K562 (cell line): Measurements from ENCODE around the gene BMAL1. TPM values are rescaled to one million over a fixed set of nuclear protein-coding genes. Genes with fewer than 3 reads are reported as not detected.

Experiments used
- BACH1 ChIP-seq: fragments of 200-800 bp; sonication (Bioruptor generic); IDR thresholded peaks from 2 replicates; pipeline ENCODE4 v1.6.1; 2016; ENCODE audit warnings: missing genetic modification characterization, missing compliant biosample characterization
- HMG20A ChIP-seq: fragments of 450-650 bp; formaldehyde crosslinking; conservative IDR thresholded peaks from 2 replicates; pipeline ENCODE4 v1.4.0; 2020; ENCODE audit warnings: mild to moderate bottlenecking, mixed read lengths
- L3MBTL2 ChIP-seq: fragments of 450-650 bp; IDR thresholded peaks from 2 replicates; pipeline ENCODE4 v1.6.1; 2016; ENCODE audit warnings: mild to moderate bottlenecking, moderate library complexity
- RFX5 ChIP-seq: IDR thresholded peaks from 2 replicates; pipeline ENCODE4 v1.6.1; 2011; ENCODE audit warnings: low read depth, mild to moderate bottlenecking, improper control_type of control experiment, low read length
- polyA plus RNA-seq, 8 experiments: library from polyadenylated mRNA; depleted of rRNA in 4 of 8; stranded (reverse) in 5 of 8; unstranded in 3 of 8; fragments of >200 nt; fragmentation: Nextera tagmentation in 2 of 8; fragmentation: Illumina TruSeq in 1 of 8; extraction: Ambion mirVana in 2 of 8; extraction: Trizol in 1 of 8; gene quantifications; 2 replicates each; pipeline versions ENCODE4 v1.2.1 to v1.2.3, GENCODE V29; 2011 to 2014; ENCODE audit warnings: inconsistent platforms in 1 of 8, missing spikeins in 1 of 8
- total RNA-seq, 7 experiments: library from RNA; depleted of rRNA in 6 of 7; stranded (reverse); fragments of >200 nt in 6 of 7; fragmentation: Illumina TruSeq in 2 of 7; extraction: Trizol in 2 of 7; gene quantifications; 2 replicates each; pipeline versions ENCODE4 v1.2.1 to v1.2.3, GENCODE V29; 2011 to 2021; ENCODE audit warnings: low replicate concordance in 1 of 7
- TF ChIP-seq, protein P1 (sequence below), 3 experiments: fragments of 200-800 bp in 1 of 3; fragments of 250-450 bp in 1 of 3; fragments of 450-650 bp in 1 of 3; sonication (Bioruptor Pico) in 1 of 3; sonication (Bioruptor generic) in 1 of 3; formaldehyde crosslinking in 1 of 3; IDR thresholded peaks; 2 replicates each; pipeline versions ENCODE4 v1.6.1 to v1.8.0; 2016 to 2022; ENCODE audit warnings: mild to moderate bottlenecking in 2 of 3, missing genetic modification characterization in 2 of 3, missing compliant biosample characterization in 1 of 3, moderate library complexity in 1 of 3
- TF ChIP-seq, protein P2 (sequence below): sonication (generic); formaldehyde crosslinking; IDR thresholded peaks from 2 replicates; pipeline ENCODE4 v1.9.0; 2022; ENCODE audit warnings: mild to moderate bottlenecking, missing genetic modification reagents
- TF ChIP-seq, protein P3 (sequence below): fragments of 450-650 bp; IDR thresholded peaks from 2 replicates; pipeline ENCODE4 v1.6.1; 2016; ENCODE audit warnings: mild to moderate bottlenecking, moderate library complexity
- TF ChIP-seq, protein P4 (sequence below): fragments of 450-650 bp; formaldehyde crosslinking; IDR thresholded peaks from 2 replicates; pipeline ENCODE4 v1.4.0; 2022; ENCODE audit warnings: mild to moderate bottlenecking, moderate library complexity

The BMAL1 gene
- total and polyA plus RNA-seq, 9 of the 15 experiments (the other 6 are each of a cell fraction or from before 2014, with no cell fraction given): 0.14 to 2.4 (median 0.64) TPM

DNA sequence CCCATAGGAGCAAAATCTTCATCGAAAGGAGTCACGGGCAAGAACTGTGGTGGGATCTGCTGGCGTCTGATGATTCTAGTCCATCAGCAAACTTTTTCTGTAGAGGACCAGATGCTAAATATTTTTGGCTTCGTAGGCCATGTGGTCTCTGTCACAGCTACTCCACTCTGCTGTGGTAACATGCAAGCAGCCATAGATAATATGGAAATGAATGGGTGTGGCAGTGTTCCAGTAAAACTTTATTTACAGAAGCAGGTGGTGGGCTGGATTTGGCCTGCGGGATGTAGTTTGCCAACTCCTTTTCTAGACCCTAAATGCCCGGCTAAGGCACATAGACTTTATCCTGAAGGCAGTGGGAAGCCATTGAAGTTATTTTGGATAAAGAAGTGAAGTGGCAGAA, 32.9 kb downstream of the BMAL1 start (continued):
- TF ChIP-seq, protein P1, sequence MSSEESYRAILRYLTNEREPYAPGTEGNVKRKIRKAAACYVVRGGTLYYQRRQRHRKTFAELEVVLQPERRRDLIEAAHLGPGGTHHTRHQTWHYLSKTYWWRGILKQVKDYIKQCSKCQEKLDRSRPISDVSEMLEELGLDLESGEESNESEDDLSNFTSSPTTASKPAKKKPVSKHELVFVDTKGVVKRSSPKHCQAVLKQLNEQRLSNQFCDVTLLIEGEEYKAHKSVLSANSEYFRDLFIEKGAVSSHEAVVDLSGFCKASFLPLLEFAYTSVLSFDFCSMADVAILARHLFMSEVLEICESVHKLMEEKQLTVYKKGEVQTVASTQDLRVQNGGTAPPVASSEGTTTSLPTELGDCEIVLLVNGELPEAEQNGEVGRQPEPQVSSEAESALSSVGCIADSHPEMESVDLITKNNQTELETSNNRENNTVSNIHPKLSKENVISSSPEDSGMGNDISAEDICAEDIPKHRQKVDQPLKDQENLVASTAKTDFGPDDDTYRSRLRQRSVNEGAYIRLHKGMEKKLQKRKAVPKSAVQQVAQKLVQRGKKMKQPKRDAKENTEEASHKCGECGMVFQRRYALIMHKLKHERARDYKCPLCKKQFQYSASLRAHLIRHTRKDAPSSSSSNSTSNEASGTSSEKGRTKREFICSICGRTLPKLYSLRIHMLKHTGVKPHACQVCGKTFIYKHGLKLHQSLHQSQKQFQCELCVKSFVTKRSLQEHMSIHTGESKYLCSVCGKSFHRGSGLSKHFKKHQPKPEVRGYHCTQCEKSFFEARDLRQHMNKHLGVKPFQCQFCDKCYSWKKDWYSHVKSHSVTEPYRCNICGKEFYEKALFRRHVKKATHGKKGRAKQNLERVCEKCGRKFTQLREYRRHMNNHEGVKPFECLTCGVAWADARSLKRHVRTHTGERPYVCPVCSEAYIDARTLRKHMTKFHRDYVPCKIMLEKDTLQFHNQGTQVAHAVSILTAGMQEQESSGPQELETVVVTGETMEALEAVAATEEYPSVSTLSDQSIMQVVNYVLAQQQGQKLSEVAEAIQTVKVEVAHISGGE (CRISPR knock-in tag; IDR thresholded peaks at IDR 0.05): 0 out of 6 replicates have a peak, but pooled peaks of 1 of the 3 experiments have one; percentile 18
- TF ChIP-seq, protein P2, sequence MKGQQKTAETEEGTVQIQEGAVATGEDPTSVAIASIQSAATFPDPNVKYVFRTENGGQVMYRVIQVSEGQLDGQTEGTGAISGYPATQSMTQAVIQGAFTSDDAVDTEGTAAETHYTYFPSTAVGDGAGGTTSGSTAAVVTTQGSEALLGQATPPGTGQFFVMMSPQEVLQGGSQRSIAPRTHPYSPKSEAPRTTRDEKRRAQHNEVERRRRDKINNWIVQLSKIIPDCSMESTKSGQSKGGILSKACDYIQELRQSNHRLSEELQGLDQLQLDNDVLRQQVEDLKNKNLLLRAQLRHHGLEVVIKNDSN (CRISPR knock-in tag): no peak
- TF ChIP-seq L3MBTL2 (peak; percentile 77), HMG20A (CRISPR knock-in tag) (no peak), RFX5 (no peak), BACH1 (tag) (no peak)
- TF ChIP-seq, protein P3, sequence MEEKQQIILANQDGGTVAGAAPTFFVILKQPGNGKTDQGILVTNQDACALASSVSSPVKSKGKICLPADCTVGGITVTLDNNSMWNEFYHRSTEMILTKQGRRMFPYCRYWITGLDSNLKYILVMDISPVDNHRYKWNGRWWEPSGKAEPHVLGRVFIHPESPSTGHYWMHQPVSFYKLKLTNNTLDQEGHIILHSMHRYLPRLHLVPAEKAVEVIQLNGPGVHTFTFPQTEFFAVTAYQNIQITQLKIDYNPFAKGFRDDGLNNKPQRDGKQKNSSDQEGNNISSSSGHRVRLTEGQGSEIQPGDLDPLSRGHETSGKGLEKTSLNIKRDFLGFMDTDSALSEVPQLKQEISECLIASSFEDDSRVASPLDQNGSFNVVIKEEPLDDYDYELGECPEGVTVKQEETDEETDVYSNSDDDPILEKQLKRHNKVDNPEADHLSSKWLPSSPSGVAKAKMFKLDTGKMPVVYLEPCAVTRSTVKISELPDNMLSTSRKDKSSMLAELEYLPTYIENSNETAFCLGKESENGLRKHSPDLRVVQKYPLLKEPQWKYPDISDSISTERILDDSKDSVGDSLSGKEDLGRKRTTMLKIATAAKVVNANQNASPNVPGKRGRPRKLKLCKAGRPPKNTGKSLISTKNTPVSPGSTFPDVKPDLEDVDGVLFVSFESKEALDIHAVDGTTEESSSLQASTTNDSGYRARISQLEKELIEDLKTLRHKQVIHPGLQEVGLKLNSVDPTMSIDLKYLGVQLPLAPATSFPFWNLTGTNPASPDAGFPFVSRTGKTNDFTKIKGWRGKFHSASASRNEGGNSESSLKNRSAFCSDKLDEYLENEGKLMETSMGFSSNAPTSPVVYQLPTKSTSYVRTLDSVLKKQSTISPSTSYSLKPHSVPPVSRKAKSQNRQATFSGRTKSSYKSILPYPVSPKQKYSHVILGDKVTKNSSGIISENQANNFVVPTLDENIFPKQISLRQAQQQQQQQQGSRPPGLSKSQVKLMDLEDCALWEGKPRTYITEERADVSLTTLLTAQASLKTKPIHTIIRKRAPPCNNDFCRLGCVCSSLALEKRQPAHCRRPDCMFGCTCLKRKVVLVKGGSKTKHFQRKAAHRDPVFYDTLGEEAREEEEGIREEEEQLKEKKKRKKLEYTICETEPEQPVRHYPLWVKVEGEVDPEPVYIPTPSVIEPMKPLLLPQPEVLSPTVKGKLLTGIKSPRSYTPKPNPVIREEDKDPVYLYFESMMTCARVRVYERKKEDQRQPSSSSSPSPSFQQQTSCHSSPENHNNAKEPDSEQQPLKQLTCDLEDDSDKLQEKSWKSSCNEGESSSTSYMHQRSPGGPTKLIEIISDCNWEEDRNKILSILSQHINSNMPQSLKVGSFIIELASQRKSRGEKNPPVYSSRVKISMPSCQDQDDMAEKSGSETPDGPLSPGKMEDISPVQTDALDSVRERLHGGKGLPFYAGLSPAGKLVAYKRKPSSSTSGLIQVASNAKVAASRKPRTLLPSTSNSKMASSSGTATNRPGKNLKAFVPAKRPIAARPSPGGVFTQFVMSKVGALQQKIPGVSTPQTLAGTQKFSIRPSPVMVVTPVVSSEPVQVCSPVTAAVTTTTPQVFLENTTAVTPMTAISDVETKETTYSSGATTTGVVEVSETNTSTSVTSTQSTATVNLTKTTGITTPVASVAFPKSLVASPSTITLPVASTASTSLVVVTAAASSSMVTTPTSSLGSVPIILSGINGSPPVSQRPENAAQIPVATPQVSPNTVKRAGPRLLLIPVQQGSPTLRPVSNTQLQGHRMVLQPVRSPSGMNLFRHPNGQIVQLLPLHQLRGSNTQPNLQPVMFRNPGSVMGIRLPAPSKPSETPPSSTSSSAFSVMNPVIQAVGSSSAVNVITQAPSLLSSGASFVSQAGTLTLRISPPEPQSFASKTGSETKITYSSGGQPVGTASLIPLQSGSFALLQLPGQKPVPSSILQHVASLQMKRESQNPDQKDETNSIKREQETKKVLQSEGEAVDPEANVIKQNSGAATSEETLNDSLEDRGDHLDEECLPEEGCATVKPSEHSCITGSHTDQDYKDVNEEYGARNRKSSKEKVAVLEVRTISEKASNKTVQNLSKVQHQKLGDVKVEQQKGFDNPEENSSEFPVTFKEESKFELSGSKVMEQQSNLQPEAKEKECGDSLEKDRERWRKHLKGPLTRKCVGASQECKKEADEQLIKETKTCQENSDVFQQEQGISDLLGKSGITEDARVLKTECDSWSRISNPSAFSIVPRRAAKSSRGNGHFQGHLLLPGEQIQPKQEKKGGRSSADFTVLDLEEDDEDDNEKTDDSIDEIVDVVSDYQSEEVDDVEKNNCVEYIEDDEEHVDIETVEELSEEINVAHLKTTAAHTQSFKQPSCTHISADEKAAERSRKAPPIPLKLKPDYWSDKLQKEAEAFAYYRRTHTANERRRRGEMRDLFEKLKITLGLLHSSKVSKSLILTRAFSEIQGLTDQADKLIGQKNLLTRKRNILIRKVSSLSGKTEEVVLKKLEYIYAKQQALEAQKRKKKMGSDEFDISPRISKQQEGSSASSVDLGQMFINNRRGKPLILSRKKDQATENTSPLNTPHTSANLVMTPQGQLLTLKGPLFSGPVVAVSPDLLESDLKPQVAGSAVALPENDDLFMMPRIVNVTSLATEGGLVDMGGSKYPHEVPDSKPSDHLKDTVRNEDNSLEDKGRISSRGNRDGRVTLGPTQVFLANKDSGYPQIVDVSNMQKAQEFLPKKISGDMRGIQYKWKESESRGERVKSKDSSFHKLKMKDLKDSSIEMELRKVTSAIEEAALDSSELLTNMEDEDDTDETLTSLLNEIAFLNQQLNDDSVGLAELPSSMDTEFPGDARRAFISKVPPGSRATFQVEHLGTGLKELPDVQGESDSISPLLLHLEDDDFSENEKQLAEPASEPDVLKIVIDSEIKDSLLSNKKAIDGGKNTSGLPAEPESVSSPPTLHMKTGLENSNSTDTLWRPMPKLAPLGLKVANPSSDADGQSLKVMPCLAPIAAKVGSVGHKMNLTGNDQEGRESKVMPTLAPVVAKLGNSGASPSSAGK: peak; percentile 44; the same call in 1 of the 2 replicates
- TF ChIP-seq, protein P4, sequence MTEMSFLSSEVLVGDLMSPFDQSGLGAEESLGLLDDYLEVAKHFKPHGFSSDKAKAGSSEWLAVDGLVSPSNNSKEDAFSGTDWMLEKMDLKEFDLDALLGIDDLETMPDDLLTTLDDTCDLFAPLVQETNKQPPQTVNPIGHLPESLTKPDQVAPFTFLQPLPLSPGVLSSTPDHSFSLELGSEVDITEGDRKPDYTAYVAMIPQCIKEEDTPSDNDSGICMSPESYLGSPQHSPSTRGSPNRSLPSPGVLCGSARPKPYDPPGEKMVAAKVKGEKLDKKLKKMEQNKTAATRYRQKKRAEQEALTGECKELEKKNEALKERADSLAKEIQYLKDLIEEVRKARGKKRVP: no peak
